Islet of Langerhans (tissue), 1 donor: ENCODE results near the gene STX4.

ENCODE experiments used
- FAIRE-seq: peaks from one replicate; lab custom pipeline; 2011; peaks lifted over from hg19 to GRCh38; lab: Jason Lieb, UNC

Gene STX4, protein sequence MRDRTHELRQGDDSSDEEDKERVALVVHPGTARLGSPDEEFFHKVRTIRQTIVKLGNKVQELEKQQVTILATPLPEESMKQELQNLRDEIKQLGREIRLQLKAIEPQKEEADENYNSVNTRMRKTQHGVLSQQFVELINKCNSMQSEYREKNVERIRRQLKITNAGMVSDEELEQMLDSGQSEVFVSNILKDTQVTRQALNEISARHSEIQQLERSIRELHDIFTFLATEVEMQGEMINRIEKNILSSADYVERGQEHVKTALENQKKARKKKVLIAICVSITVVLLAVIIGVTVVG

DNA sequence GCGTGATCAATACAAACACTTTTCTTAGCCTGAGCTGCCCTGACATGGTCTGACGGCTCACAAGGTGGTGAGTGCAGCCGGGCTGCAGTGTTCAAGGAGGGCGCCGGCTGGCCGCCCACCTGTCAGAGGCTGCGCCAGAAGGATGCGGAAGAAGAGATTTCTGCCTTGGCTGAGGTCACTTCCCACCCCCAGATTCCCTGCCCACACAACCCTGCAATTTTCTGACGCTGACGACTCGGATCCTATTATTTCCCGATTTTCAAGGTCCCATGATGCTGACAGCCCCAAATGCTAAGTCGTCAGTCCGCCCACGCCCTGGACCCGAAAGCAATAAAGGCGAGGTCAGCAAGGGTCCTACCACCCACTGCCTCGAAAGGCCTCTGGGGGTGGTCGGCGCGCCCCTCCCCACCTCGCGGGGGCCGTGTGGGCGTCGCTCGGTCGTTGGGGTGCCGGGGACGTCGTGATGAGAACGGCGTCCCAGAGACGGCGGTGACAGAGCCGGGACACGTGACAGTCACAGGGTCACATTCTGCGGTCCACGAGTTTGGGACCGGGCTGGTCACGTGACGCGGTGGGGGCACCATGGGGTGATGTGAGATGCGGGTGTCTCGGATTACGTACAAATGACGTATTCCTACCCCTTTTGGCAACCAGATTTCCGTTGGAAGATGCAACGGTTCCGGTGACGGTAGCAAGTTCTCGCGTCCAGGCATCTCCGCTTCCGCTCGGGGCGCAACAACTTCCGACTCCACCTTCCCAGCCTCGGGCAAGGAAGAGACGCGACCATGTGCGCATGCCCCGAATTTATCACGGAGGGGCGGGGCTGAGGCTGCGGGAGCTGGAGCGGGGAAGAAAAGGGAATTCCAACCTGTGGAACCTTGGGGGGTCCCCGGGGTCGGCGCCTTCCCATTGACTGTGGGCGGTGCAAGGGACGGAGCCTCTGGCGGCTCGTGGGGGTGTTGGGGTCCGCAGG, at the start of gene STX4:
TSS of gene STX4 (plus strand) at position 823 of the 973 bp plus-strand sequence. CDS start 248 bp downstream, outside the sequence.
- no peak for FAIRE-seq

DNA sequence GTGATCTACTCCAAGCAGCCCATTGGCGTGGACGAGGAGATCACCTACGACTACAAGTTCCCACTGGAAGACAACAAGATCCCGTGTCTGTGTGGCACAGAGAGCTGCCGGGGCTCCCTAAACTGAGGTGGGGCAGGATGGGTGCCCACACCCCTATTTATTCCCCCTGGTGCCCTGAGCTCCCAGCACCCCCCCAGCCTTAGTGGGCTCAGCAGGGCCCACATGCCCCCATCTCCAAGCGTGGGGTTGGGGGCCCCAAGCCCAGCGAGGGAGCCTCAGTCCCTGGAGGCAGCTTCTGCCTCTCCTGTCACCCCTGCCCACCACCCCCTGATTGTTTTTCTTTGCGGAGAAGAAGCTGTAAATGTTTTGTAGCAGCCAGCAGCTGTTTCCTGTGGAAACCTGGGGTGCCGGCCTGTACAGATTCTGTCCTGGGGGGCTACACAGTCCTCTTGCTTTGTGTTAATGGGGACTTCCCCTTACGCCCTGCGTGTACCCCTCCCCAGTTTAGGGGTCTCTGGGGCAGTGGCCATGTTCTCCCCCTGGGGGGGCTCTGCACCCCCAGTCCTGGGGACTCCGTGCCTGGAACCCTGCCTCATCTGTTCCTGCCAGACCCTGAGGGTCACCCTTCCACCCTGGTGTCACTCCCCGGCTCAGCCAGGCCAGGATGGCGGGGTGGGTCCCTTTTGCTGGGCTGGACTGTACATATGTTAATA, 49.3 kb upstream of the STX4 start:
- FAIRE-seq, result no peak

DNA sequence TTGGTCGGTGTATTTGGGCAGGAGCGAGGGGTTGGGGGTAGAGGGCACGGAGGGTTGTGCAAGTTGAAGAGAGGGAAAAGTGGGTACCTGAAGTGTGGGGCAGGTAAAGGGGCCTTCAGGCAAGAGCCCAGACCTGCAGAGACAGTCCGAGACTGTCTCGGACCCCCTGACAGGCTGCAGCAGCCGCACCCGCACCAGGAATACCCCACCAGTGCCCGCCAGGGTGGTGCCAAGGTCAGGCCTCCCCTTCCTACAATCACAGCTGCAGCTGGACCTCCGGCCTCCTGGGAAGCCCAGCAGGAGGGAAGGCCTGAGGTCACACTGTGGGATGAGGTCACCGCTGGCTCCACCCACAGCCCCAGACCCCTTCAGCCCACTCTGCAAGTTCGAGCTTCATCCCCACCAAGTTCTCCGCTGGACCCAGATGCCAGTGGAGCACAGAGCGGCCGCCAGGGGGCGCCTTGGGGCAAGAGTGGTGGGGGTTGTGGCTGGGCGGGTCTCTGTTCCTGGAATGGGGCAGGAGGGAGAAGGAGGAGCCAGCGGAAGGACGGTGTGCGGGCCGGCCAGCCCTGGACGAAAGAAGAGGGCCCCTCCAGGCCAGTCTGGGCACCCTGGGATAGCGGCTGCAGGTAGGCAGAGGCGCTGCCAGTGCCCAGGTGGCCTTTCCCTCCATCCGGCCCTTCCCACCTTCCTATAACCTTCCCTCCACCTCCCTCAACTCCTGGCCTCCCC, 48.5 kb upstream of the STX4 start, which contains the start of gene HSD3B7:
TSS of gene HSD3B7 (plus strand) at position 539 of the 732 bp plus-strand sequence. CDS start 452 bp downstream, outside the sequence.
- FAIRE-seq, result no peak

DNA sequence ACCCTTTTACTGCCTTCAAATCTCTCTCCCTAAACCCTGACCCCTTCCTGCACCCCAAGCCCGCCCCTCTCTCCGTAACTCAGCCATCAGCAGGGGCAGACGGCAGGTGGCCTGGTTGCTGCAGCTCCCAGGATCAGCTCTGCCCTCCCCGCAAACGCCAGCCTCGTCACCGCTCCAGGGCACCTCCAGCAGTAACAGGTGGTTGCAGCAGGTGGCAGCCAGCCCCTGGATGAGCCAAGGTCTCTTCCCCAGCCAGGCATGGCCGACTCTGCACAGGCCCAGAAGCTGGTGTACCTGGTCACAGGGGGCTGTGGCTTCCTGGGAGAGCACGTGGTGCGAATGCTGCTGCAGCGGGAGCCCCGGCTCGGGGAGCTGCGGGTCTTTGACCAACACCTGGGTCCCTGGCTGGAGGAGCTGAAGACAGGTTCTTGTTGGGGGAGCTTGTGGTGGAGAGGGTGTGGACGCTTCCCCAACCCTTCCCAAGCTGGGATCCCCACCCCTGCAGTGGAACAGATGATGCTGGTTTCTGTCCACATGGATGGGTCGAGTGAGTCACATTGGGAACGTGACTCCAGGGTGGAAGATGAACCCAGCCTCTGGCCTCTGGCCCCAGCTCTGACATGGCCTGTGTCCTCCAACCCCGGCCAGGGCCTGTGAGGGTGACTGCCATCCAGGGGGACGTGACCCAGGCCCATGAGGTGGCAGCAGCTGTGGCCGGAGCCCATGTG, 47.8 kb upstream of the STX4 start:
- FAIRE-seq, result no peak

GRCh38 chr16:30986129-30986991, 47.0 kb upstream of the STX4 start:
- FAIRE-seq, result no peak

DNA sequence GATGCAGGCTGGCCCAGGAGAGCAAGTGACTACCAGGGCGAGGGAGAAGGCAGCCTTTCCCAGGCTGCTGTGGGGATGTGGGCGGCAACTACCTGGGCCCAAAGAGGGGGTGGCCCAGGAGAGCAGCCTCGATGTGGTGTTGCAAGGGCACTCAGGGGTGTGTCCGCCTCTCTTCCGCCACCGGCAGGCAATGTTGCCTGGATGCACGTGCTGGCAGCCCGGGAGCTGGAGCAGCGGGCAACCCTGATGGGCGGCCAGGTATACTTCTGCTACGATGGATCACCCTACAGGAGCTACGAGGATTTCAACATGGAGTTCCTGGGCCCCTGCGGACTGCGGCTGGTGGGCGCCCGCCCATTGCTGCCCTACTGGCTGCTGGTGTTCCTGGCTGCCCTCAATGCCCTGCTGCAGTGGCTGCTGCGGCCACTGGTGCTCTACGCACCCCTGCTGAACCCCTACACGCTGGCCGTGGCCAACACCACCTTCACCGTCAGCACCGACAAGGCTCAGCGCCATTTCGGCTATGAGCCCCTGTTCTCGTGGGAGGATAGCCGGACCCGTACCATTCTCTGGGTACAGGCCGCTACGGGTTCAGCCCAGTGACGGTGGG, 45.7 kb upstream of the STX4 start:
- no peak for FAIRE-seq

DNA sequence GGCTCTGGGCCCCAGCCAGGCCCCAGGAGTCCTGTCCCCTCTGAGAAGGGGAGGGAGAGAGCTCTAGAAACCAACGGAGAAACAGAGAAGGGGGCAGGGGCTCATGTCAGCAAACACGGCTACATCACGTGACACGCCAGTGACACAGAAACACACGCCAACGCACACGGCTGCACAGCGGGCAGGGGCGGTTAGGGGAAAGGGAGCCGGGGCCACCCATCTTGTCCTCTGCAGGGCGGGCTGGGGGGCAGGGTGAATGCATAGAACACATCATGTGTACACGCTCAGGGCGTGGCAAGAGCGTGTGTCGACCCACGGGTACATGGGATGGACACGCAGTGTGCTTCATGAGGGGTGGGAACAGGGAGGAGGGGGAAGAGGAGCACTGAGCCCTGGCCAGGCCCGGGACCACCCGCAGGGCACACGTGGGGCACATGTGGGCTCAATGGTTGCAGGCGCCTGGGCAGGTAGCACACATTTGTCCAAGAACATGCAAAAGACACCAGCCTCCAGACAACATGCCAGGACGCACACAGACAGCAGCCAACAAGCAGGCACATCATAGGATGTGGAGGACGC, 43.8 kb upstream of the STX4 start:
- no peak for FAIRE-seq

DNA sequence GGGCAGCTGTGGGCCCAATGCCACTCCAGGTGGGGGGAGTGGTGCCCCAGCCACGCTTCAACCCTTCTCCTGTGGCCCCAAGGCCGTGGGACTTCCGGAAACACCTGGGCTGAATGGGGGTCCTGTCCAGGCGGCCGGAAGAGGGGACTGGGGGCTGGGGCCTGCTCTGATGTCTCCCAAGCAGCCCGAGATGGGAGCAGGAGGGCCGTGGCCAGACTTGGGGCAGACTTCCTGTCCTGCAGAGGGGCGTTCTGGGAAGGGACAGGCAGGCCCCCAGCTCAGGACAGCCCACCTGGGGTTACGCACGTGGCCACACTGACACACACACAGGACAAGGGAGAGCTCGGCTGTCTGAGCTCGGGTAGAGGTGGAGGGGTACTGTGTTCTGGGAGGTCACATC, 43.3 kb upstream of the STX4 start:
- no peak for FAIRE-seq

DNA sequence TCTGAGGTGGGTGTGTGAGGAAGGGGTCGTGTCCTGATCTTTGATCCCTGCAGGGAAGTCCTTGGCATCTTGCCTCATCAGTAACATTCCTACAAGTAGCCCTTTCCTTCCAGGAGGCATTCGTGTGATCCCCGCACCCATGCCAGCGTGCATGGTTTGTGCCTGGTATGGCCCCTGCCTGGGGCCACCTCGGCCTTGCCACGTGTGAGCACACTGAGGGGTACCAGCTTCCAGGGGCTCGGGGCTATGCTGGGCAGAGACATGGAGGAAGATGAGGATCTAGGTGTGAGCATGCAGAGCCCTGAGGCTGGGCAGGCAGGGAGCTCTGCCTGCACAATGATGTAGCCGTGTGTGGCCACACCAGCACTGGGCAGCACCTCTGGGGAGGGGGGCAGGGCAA, 42.3 kb upstream of the STX4 start:
- FAIRE-seq, result no peak

DNA sequence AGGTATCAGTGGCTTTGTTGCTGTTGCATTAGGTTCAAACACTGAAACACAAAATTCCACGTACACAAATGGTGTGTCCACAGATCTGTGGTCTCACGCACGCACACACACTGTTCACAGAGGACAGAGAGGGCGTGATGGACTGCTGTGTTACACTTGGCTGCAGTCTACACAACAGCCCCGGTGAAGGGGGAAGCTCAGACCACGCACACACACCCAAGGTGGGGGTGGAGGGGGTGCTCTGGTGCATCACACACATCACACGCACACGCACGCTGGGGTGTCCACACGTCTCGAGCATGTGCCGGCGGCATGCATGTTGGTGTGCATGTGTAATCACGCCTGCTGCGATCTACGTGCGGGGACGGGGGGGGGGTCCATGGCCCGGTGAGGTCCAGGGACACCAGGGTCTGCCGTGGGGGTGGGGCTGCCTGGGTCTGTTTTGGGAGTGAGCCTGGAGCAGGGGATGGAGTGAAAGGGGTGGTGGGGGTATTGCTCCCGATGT, 41.0 kb upstream of the STX4 start:
- no peak for FAIRE-seq

- no peak for FAIRE-seq
Measured at GRCh38 chr16:30992931-30993816, 40.2 kb upstream of the STX4 start.

DNA sequence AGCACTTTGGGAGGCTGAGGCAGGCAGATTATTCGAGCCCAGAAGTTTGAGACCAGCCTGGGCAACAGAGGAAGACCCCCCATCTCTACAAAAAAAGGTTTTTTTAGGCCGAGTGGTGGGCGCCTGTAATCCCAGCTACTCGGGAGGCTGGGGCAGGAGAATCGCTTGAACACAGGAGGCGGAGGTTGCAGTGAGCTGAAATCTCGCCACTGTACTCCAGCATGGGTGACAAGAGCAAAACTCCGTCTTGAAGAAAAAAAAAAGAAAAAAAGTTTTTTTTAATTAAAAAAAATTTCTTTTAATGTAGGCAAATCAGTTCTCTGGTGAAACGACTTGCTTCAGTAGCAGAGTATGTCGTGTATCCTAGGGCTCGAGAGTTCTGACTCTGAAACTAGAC, 37.4 kb upstream of the STX4 start:
- no peak for FAIRE-seq

DNA sequence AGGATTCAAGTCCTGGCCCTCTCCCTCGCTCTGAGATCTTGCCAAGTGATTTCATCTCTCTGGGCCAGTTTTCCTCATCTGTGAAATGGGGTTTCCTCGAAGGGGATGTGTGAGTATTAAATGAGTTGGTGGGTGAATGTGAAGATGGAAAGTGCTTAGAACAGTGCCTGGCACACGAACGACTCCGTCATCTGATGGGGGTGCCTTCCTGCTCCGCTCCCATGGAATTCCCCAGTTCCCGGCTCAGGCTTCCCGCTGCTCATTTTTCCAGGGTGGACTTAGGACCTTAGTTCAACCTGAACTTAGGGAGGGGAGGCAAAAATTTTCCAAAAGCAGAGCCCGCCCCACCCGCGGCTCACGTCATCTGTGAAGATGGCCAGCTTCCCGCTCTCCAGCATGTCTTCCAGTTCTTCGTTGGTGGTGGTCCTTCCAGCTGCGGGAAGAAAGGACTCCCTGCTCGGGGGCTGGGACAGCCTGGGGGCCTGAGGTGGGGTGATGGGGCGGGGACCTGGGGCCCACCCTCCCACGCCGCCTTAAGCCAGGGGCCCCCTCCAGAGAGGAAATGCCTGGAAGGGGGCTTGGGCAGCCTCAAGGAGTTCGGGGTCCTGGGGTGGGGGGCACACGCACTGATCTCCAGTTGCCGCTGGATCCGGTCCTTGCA, 36.9 kb upstream of the STX4 start:
- no peak for FAIRE-seq

DNA sequence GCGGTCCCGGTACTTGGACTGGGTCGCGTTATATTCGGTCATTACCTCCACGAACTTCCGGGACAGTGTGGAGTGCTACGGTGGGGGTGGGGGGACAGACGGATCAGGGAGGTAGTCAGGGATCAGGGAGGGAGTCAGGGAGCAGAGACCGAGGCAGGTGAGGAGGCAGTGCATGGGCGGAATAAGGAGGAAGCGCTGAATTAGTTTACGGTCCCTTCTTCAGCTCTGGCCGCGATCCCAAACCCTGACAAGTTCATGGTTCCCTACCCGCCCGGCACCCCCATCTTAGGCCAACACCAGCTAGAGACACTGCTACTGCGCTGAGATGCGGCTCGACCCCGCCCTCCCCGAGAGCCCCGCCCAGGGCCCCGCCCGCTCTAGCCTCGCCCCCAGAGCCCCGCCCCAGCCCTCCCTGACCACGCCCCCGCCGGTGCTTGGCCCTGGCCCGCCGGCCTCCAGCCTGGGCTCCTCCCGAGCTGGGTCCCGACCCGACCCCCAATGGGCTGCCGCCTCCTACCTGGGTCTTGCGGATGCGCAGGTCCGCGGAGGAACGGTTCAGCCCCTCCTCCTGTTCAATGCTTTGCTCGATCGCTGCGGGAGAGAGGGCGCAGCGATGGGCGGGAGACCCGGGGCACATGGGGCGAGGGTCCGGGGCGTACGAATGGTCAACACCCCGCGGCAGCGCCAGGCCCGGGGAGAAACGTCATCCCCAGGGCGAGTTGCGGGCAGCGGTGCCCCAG, 36.2 kb upstream of the STX4 start:
- no peak for FAIRE-seq

DNA sequence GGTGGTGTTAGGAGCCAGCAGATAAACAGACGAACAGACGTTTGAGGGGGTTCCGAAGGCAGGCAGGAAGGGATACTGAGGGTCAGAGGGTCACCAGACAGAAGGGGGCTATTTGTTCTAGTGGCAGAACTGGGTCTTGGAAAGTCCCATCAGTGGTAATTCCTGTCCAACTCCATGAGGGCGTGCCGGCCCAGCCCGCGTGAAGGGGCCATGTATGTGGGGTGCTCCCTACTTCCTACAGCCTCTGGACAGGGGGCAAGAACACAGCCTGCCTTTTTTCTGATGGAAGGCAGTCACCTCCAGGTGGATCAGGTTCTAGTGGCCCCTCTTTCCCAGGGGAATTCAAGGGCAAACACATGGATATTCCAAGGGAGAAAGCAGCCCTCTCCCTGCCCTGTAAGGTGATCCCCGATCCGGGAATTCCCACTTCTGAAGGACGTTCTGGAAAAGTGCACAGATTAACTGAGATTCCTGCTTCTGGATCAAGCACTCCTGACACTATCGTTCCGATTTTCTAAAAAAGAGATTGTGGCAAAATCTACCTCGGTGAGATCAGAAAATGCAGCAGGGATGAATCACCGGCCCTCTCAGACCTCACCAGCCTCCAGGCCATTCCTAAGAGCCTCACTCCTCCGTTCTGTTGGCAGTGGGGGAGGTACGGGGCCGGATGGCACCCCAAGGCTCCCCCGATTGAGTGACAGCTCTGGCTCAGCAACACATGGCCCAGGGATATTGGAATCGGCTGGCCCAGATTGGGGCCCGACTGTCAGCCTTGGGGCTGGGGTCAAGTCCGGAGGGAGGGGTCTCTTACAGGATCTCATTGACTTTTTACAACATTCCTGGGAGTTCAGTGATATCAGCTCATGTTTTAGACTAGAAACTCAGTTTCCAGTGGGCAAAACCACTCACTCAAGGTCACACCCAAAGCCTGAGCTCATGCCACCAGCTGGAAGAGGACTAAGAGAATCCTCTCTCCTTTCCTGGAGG, 35.3 kb upstream of the STX4 start:
- no peak for FAIRE-seq
